HepG2 (cell line): ENCODE measurements around the gene MSI2. TPM values are rescaled to one million over a fixed set of nuclear protein-coding genes. Genes with fewer than 3 reads are reported as not detected.

Source experiments
- CC2D1A ChIP-seq: sonication (generic); formaldehyde crosslinking; IDR thresholded peaks from 2 replicates; pipeline ENCODE4 v1.8.1; 2023; ENCODE audit warnings: mild to moderate bottlenecking, missing genetic modification reagents
- DMAP1 ChIP-seq: IDR thresholded peaks from 2 replicates; pipeline ENCODE4 v1.6.1; 2016
- FOXA1 ChIP-seq, 2 experiments: fragments of 450-650 bp in 1 of 2; sonication (generic) in 1 of 2; formaldehyde crosslinking in 1 of 2; IDR thresholded peaks; 2 replicates each; pipeline versions ENCODE4 v1.4.0 to v1.6.1; 2016 to 2020; ENCODE audit warnings: missing genetic modification reagents in 1 of 2
- FOXK1 ChIP-seq: sonication (generic); formaldehyde crosslinking; IDR thresholded peaks from 2 replicates; pipeline ENCODE4 v1.4.0; 2020; ENCODE audit warnings: low read depth, missing genetic modification reagents, borderline replicate concordance
- MED1 ChIP-seq: sonication (generic); formaldehyde crosslinking; IDR thresholded peaks from 2 replicates; pipeline ENCODE4 v1.4.0; 2020; ENCODE audit warnings: missing genetic modification reagents
- NFYC ChIP-seq: IDR thresholded peaks from 2 replicates; pipeline ENCODE4 v1.6.1; 2016; ENCODE audit warnings: missing genetic modification reagents, missing compliant biosample characterization
- NR2F6 ChIP-seq, 2 experiments: IDR thresholded peaks; 2 replicates each; pipeline ENCODE4 v1.6.1; 2016; ENCODE audit warnings: antibody characterized with exemption in 1 of 2, mild to moderate bottlenecking in 1 of 2
- PITX1 ChIP-seq: sonication (generic); formaldehyde crosslinking; IDR thresholded peaks from 2 replicates; pipeline ENCODE4 v1.5.1; 2020; ENCODE audit warnings: mild to moderate bottlenecking, missing genetic modification reagents
- RCOR2 ChIP-seq: IDR thresholded peaks from 2 replicates; pipeline ENCODE4 v1.6.1; 2016; ENCODE audit warnings: missing biosample characterization, missing genetic modification reagents
- ZBTB38 ChIP-seq: sonication (generic); formaldehyde crosslinking; IDR thresholded peaks from 2 replicates; pipeline ENCODE4 v1.5.1; 2020; ENCODE audit warnings: mild to moderate bottlenecking, missing genetic modification reagents
- ZFY ChIP-seq: sonication (generic); formaldehyde crosslinking; IDR thresholded peaks from 2 replicates; pipeline ENCODE4 v1.4.0; 2020; ENCODE audit warnings: missing genetic modification reagents
- ZNF12 ChIP-seq: sonication (generic); formaldehyde crosslinking; IDR thresholded peaks from 2 replicates; pipeline ENCODE4 v1.5.0; 2020; ENCODE audit warnings: missing genetic modification reagents
- ZNF687 ChIP-seq: sonication (generic); formaldehyde crosslinking; IDR thresholded peaks from 2 replicates; pipeline ENCODE4 v1.5.1; 2020; ENCODE audit warnings: mild to moderate bottlenecking, missing genetic modification reagents, moderate library complexity
- ZNF747 ChIP-seq: sonication (generic); formaldehyde crosslinking; IDR thresholded peaks from 2 replicates; pipeline ENCODE4 v1.8.1; 2023; ENCODE audit warnings: missing genetic modification reagents, mild to moderate bottlenecking, borderline replicate concordance
- ZNF792 ChIP-seq: IDR thresholded peaks from 2 replicates; pipeline ENCODE4 v1.6.1; 2016
- polyA plus RNA-seq, 8 experiments: library from polyadenylated mRNA; depleted of rRNA in 3 of 8; stranded (reverse) in 7 of 8; unstranded in 1 of 8; fragments of >200 nt; fragmentation: Illumina TruSeq in 4 of 8; extraction: Trizol in 4 of 8; gene quantifications; 2 replicates each; pipeline versions ENCODE4 v1.2.1 to v1.2.3, GENCODE V29; 2011 to 2016; ENCODE audit warnings: low read depth in 4 of 8, missing spikeins in 1 of 8, mixed read lengths in 1 of 8; ENCODE audit not compliant: insufficient read depth in 1 of 8
- total RNA-seq, 5 experiments: library from RNA; depleted of rRNA; stranded (reverse); fragments of >200 nt; fragmentation: Illumina TruSeq; extraction: Trizol; gene quantifications; 2 replicates each; pipeline ENCODE4 v1.2.3, GENCODE V29; 2016; ENCODE audit warnings: low read depth in 1 of 5
- TF ChIP-seq, protein P1 (sequence below): IDR thresholded peaks from 2 replicates; pipeline ENCODE4 v1.6.1; 2016; ENCODE audit warnings: mild to moderate bottlenecking
- TF ChIP-seq, protein P2 (sequence below): sonication (generic); formaldehyde crosslinking; IDR thresholded peaks from 2 replicates; pipeline ENCODE4 v1.4.0; 2020; ENCODE audit warnings: missing genetic modification reagents
- TF ChIP-seq, protein P3 (sequence below): sonication (generic); formaldehyde crosslinking; conservative IDR thresholded peaks from 2 replicates; pipeline ENCODE4 v1.8.1; 2023; ENCODE audit warnings: missing genetic modification reagents
- TF ChIP-seq, protein P4 (sequence below): sonication (generic); formaldehyde crosslinking; IDR thresholded peaks from 2 replicates; pipeline ENCODE4 v1.4.0; 2020; ENCODE audit warnings: missing genetic modification reagents

The MSI2 gene
- total and polyA plus RNA-seq, 2 of the 13 experiments (the other 11 are each of a cell fraction or from before 2014, with no cell fraction given): 77.5 to 78.4 TPM

GRCh38 chr17:57408071-57408811 lies 151.9 kb downstream of the MSI2 start (continued):
- TF ChIP-seq DMAP1 (CRISPR knock-in tag) (peak; percentile 52; the same call in 1 of the 2 replicates), ZNF687 (peak; percentile 36; the same call in 1 of the 2 replicates), MED1 (CRISPR knock-in tag) (peak; percentile 72), ZNF792 (CRISPR knock-in tag) (peak; percentile 85; the same call in 1 of the 2 replicates), NFYC (CRISPR knock-in tag) (0 out of 2 replicates have a peak, but pooled peaks have one; percentile 9), ZNF12 (peak; percentile 41; the same call in 1 of the 2 replicates), ZNF747 (CRISPR knock-in tag) (peak; percentile 38; the same call in 1 of the 2 replicates), CC2D1A (CRISPR knock-in tag) (0 out of 2 replicates have a peak, but pooled peaks have one; percentile 81), FOXK1 (CRISPR knock-in tag) (peak; percentile 47; the same call in 1 of the 2 replicates), ZBTB38 (CRISPR knock-in tag) (peak; percentile 32; the same call in 1 of the 2 replicates), NR2F6 (IDR thresholded peaks at IDR 0.05) (no peak), NR2F6 (CRISPR knock-in tag; IDR thresholded peaks at IDR 0.05) (peak; percentile 69), FOXA1 (IDR thresholded peaks at IDR 0.05) (no peak), FOXA1 (CRISPR knock-in tag; IDR thresholded peaks at IDR 0.05) (peak; percentile 73), PITX1 (no peak), RCOR2 (CRISPR knock-in tag) (peak; percentile 46), ZFY (peak; percentile 6; the same call in 1 of the 2 replicates)
- TF ChIP-seq, protein P1, sequence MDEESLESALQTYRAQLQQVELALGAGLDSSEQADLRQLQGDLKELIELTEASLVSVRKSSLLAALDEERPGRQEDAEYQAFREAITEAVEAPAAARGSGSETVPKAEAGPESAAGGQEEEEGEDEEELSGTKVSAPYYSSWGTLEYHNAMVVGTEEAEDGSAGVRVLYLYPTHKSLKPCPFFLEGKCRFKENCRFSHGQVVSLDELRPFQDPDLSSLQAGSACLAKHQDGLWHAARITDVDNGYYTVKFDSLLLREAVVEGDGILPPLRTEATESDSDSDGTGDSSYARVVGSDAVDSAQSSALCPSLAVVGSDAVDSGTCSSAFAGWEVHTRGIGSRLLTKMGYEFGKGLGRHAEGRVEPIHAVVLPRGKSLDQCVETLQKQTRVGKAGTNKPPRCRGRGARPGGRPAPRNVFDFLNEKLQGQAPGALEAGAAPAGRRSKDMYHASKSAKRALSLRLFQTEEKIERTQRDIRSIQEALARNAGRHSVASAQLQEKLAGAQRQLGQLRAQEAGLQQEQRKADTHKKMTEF (CRISPR knock-in tag): 0 out of 2 replicates have a peak, but pooled peaks have one; percentile 24
- TF ChIP-seq, protein P2, sequence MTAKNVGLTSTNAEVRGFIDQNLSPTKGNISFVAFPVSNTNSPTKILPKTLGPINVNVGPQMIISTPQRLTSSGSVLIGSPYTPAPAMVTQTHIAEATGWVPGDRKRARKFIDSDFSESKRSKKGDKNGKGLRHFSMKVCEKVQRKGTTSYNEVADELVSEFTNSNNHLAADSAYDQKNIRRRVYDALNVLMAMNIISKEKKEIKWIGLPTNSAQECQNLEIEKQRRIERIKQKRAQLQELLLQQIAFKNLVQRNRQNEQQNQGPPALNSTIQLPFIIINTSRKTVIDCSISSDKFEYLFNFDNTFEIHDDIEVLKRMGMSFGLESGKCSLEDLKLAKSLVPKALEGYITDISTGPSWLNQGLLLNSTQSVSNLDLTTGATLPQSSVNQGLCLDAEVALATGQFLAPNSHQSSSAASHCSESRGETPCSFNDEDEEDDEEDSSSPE (CRISPR knock-in tag): 0 out of 2 replicates have a peak, but pooled peaks have one; percentile 37
- TF ChIP-seq, protein P3, sequence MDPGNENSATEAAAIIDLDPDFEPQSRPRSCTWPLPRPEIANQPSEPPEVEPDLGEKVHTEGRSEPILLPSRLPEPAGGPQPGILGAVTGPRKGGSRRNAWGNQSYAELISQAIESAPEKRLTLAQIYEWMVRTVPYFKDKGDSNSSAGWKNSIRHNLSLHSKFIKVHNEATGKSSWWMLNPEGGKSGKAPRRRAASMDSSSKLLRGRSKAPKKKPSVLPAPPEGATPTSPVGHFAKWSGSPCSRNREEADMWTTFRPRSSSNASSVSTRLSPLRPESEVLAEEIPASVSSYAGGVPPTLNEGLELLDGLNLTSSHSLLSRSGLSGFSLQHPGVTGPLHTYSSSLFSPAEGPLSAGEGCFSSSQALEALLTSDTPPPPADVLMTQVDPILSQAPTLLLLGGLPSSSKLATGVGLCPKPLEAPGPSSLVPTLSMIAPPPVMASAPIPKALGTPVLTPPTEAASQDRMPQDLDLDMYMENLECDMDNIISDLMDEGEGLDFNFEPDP (CRISPR knock-in tag): no peak
- TF ChIP-seq, protein P4, sequence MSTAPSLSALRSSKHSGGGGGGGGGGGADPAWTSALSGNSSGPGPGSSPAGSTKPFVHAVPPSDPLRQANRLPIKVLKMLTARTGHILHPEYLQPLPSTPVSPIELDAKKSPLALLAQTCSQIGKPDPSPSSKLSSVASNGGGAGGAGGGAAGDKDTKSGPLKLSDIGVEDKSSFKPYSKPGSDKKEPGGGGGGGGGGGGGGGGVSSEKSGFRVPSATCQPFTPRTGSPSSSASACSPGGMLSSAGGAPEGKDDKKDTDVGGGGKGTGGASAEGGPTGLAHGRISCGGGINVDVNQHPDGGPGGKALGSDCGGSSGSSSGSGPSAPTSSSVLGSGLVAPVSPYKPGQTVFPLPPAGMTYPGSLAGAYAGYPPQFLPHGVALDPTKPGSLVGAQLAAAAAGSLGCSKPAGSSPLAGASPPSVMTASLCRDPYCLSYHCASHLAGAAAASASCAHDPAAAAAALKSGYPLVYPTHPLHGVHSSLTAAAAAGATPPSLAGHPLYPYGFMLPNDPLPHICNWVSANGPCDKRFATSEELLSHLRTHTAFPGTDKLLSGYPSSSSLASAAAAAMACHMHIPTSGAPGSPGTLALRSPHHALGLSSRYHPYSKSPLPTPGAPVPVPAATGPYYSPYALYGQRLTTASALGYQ (CRISPR knock-in tag): no peak
